ENCODE results near the gene C7orf57.

Gene C7orf57

GRCh38 chr7:48085433-48085791 lies 50.1 kb downstream of the C7orf57 start:
- DNase-seq (ENCODE audit: low read depth), result no peak

GRCh38 chr7:48085942-48086341 lies 50.6 kb downstream of the C7orf57 start:
- no peak for DNase-seq (ENCODE audit: low read depth)

GRCh38 chr7:48087349-48087748 lies 52.0 kb downstream of the C7orf57 start:
- no peak for DNase-seq (ENCODE audit: low read depth)

GRCh38 chr7:48088559-48089045 lies 53.3 kb downstream of the C7orf57 start:
- DNase-seq (ENCODE audit: low read depth), result peak; percentile 36

GRCh38 chr7:48089046-48090003 lies 54.0 kb downstream of the C7orf57 start, which contains the start of gene UPP1:
UPP1 (plus strand) TSS chr7:48089265; CDS start chr7:48094784, 5,519 bp downstream.
- peak; percentile 84 for DNase-seq (ENCODE audit: low read depth)

- DNase-seq (ENCODE audit: low read depth), result no peak
These were observed 54.9 kb downstream of the C7orf57 start for GRCh38 chr7:48090095-48090805.

GRCh38 chr7:48091506-48092433 lies 56.4 kb downstream of the C7orf57 start:
- no peak for DNase-seq (ENCODE audit: low read depth)

GRCh38 chr7:48094861-48095293 lies 59.5 kb downstream of the C7orf57 start:
- no peak for DNase-seq (ENCODE audit: low read depth)

GRCh38 chr7:48096273-48096672 lies 60.9 kb downstream of the C7orf57 start:
- no peak for DNase-seq (ENCODE audit: low read depth)

- no peak for DNase-seq (ENCODE audit: low read depth)
These were observed 62.3 kb downstream of the C7orf57 start for GRCh38 chr7:48097521-48098231.

- no peak for DNase-seq (ENCODE audit: low read depth)
These were observed 63.5 kb downstream of the C7orf57 start for GRCh38 chr7:48098846-48099245.

- DNase-seq (ENCODE audit: low read depth), result no peak
These were observed 64.4 kb downstream of the C7orf57 start for GRCh38 chr7:48099781-48100180.

- no peak for DNase-seq (ENCODE audit: low read depth)
These were observed 66.0 kb downstream of the C7orf57 start for GRCh38 chr7:48101352-48101751.

- no peak for DNase-seq (ENCODE audit: low read depth)
These were observed 66.6 kb downstream of the C7orf57 start for GRCh38 chr7:48101968-48102367.

- DNase-seq (ENCODE audit: low read depth), result no peak
These were observed 67.2 kb downstream of the C7orf57 start for GRCh38 chr7:48102530-48102929.

GRCh38 chr7:48105045-48105444 lies 69.7 kb downstream of the C7orf57 start:
- DNase-seq (ENCODE audit: low read depth), result no peak

GRCh38 chr7:48106906-48107659 lies 71.7 kb downstream of the C7orf57 start:
- no peak for DNase-seq (ENCODE audit: low read depth)

GRCh38 chr7:48107926-48108472 lies 72.7 kb downstream of the C7orf57 start:
- DNase-seq (ENCODE audit: low read depth), result no peak

- DNase-seq (ENCODE audit: low read depth), result no peak
These were observed 73.9 kb downstream of the C7orf57 start for GRCh38 chr7:48108959-48109847.
